Suppressor macrophage treated with lipopolysaccharide for 1 hour (primary cell): ENCODE results near the gene MT1A.
"Not testable (repeated sequence)": the region's sequence is repeated elsewhere in the genome, so short reads cannot be mapped to it uniquely, and the experiment has no call there.

Experiments
- DNase-seq, 3 donors: peaks; one replicate each; pipeline ENCODE4 v3.0.0-alpha.2; 2020 to 2022

MT1A gene

GRCh38 chr16:56658327-56658875 lies 19.9 kb downstream of the MT1A start:
- DNase-seq = no peak

GRCh38 chr16:56662357-56663354 lies 24.2 kb downstream of the MT1A start:
- no peak for DNase-seq

- DNase-seq = no peak
Measured at GRCh38 chr16:56664506-56664905, 26.0 kb downstream of the MT1A start.

- DNase-seq = not testable (repeated sequence)
Measured at GRCh38 chr16:56665286-56666261, 27.1 kb downstream of the MT1A start.

- peak; percentile 73 to 88 (median 77) for DNase-seq
Measured at GRCh38 chr16:56667581-56668571, 29.4 kb downstream of the MT1A start, which contains the start of gene MT1G. MT1G (minus strand) TSS chr16:56668065; CDS start chr16:56667993, 72 bp downstream.

- no peak for DNase-seq
Measured at GRCh38 chr16:56669005-56669839, 30.8 kb downstream of the MT1A start, which contains the start of gene MT1H. MT1H (plus strand) TSS chr16:56669814; CDS start chr16:56669885, 71 bp downstream.

- peak; percentile 42 to 54 (median 53) for DNase-seq
Measured at GRCh38 chr16:56669840-56670619, 31.6 kb downstream of the MT1A start.

- no peak for DNase-seq
Measured at GRCh38 chr16:56670620-56670934, 32.1 kb downstream of the MT1A start.

GRCh38 chr16:56671691-56672090 lies 33.2 kb downstream of the MT1A start:
- DNase-seq = peak; percentile 66 to 86 (median 66)

GRCh38 chr16:56672171-56672570 lies 33.7 kb downstream of the MT1A start:
- not testable (repeated sequence) for DNase-seq

GRCh38 chr16:56672761-56673536 lies 34.5 kb downstream of the MT1A start:
- DNase-seq = peak in 1 of 3 donors; percentile 28

- DNase-seq = peak; percentile 51 to 59 (median 58)
Measured at GRCh38 chr16:56673921-56674320, 35.5 kb downstream of the MT1A start.

- not testable (repeated sequence) for DNase-seq
Measured at GRCh38 chr16:56674570-56674969, 36.1 kb downstream of the MT1A start.

GRCh38 chr16:56675685-56676210 lies 37.3 kb downstream of the MT1A start:
- DNase-seq = no peak

- no peak for DNase-seq
Measured at GRCh38 chr16:56677474-56677873, 39.0 kb downstream of the MT1A start.

- no peak for DNase-seq
Measured at GRCh38 chr16:56679078-56679730, 40.7 kb downstream of the MT1A start.

- DNase-seq = peak in 2 of 3 donors; percentile 32 to 33
Measured at GRCh38 chr16:56679818-56680217, 41.4 kb downstream of the MT1A start.
